Activated T-cell treated with anti-CD3 and anti-CD28 coated beads for 48 hours (primary cell): Measurements from ENCODE around the gene TBC1D17.
A peak's percentile ranks its signal among the peaks of the same experiment; 100 is the strongest.

Experiments
- DNase-seq: peaks from one replicate; pipeline ENCODE4 v3.0.0-alpha.2; 2020; ENCODE audit warnings: low read depth

TBC1D17 gene

GRCh38 chr19:49877879-49878743, 609 bp downstream of the TBC1D17 start:
- DNase-seq, result peak; percentile 99

- no peak for DNase-seq
Measured at GRCh38 chr19:49878744-49879070, 1.2 kb downstream of the TBC1D17 start.

- DNase-seq, result no peak
Measured at GRCh38 chr19:49879243-49879963, 1.9 kb downstream of the TBC1D17 start.

- no peak for DNase-seq
Measured at GRCh38 chr19:49880162-49880869, 2.8 kb downstream of the TBC1D17 start.

GRCh38 chr19:49881186-49881585, 3.7 kb downstream of the TBC1D17 start:
- DNase-seq, result no peak

GRCh38 chr19:49881672-49882394, 4.3 kb downstream of the TBC1D17 start:
- no peak for DNase-seq

- no peak for DNase-seq
Measured at GRCh38 chr19:49882643-49883042, 5.1 kb downstream of the TBC1D17 start.

- no peak for DNase-seq
Measured at GRCh38 chr19:49883094-49883493, 5.6 kb downstream of the TBC1D17 start.

GRCh38 chr19:49884109-49884508, 6.6 kb downstream of the TBC1D17 start:
- DNase-seq, result no peak

- no peak for DNase-seq
Measured at GRCh38 chr19:49884760-49885159, 7.3 kb downstream of the TBC1D17 start.

- no peak for DNase-seq
Measured at GRCh38 chr19:49887037-49887664, 9.6 kb downstream of the TBC1D17 start.

GRCh38 chr19:49887665-49888509, 10.4 kb downstream of the TBC1D17 start:
- no peak for DNase-seq

- DNase-seq, result no peak
Measured at GRCh38 chr19:49888510-49888824, 11.0 kb downstream of the TBC1D17 start.

GRCh38 chr19:49889038-49889686, 11.7 kb downstream of the TBC1D17 start:
- no peak for DNase-seq

GRCh38 chr19:49889687-49890348, 12.3 kb downstream of the TBC1D17 start:
- DNase-seq, result peak; percentile 78

GRCh38 chr19:49890349-49891311, 13.1 kb downstream of the TBC1D17 start:
- peak; percentile 64 for DNase-seq

GRCh38 chr19:49891393-49891792, 13.9 kb downstream of the TBC1D17 start:
- DNase-seq, result no peak

- DNase-seq, result no peak
Measured at GRCh38 chr19:49892716-49893115, 15.2 kb downstream of the TBC1D17 start.
